ENCODE results near the gene PDCD1. TPM values are rescaled to one million over a fixed set of nuclear protein-coding genes. Genes with fewer than 3 reads are reported as not detected.

The PDCD1 gene
- total and polyA plus RNA-seq, 2 donors (not counting 1 experiment from before 2014, with no cell fraction given): 0.28 to 1.3 TPM

- peak overlapping the region; percentile 20 for H2AFZ ChIP-seq (ENCODE audit: insufficient read depth, low read depth, low read length, poor library complexity, severe bottlenecking)
- H3K4me2 ChIP-seq (replicated peaks; ENCODE audit: low read depth, low read length, poor library complexity, severe bottlenecking): peak overlapping the region; percentile 74
- no peak for DNase-seq
- TF ChIP-seq CTCF (IDR thresholded peaks at IDR 0.05): no peak
- TF ChIP-seq EZH2 (IDR thresholded peaks at IDR 0.05; ENCODE audit: borderline replicate concordance, insufficient read depth, low read depth, low read length, poor library complexity, severe bottlenecking): no peak
- H3K4me1 ChIP-seq (ENCODE audit: control insufficient read depth in 2 of 2, insufficient read depth in 2 of 2, low read length in 2 of 2): peaks cover 36 to 50% of the 10 kb centered on the region in 2 donors
- H3K9me3 Mint-ChIP-seq (ENCODE audit: insufficient read depth): no peaks in the 10 kb centered on the region
- H3K4me3 Mint-ChIP-seq: peak overlapping the region; percentile 81
- H3K79me2 ChIP-seq (ENCODE audit: control insufficient read depth, insufficient read depth, low read length): no peaks in the 10 kb centered on the region
- H3K27ac Mint-ChIP-seq: peak overlapping the region; percentile 88
- H3K27me3 ChIP-seq (replicated peaks in 1 of 4; ENCODE audit: control extremely low read depth in 1 of 4, control insufficient read depth in 3 of 4, insufficient read depth in 4 of 4, low read length in 3 of 4): peaks cover 0 to 47% (median 30%) of the 10 kb centered on the region in 4 experiments
- peak overlapping the region; percentile 35 to 44 for H3K27ac ChIP-seq (ENCODE audit: low read length in 2 of 2)
- intact Hi-C loops (cut with micrococcal nuclease): no loop called here
- ATAC-seq (ENCODE audit: low read depth): peak; percentile 19
- CTCF ChIA-PET: interaction anchor here (1.0 kb wide), 1 partner anchor 17 kb away, joined by 5 read pairs; no protein-coding TSS in a partner anchor
- H3K27me3 Mint-ChIP-seq: peaks cover 29% of the 10 kb centered on the region
- H3K9ac ChIP-seq (ENCODE audit: low read length): peak overlapping the region; percentile 32
- H3K4me1 Mint-ChIP-seq: peaks cover 44% of the 10 kb centered on the region
- no peaks in the 10 kb centered on the region for H3K36me3 ChIP-seq (replicated peaks in 1 of 2; ENCODE audit: control extremely low read depth in 1 of 2, control insufficient read depth in 1 of 2, extremely low read depth in 1 of 2, insufficient read depth in 2 of 2, low read length in 1 of 2)
- WGBS (ENCODE audit: insufficient coverage): 93% methylated on average over 9 of the region's 10 CpGs
- H3K4me3 ChIP-seq (ENCODE audit: control extremely low read depth in 1 of 5, extremely low read depth in 1 of 5, insufficient read depth in 1 of 5, low read depth in 2 of 5, low read length in 4 of 5): peak overlapping the region in 2 of 5 experiments; percentile 21 to 52
- no peaks in the 10 kb centered on the region for H4K20me1 ChIP-seq (ENCODE audit: control insufficient read depth, insufficient read depth, low read length, poor library complexity, severe bottlenecking)
- POLR2A ChIA-PET: interaction anchor here (0.9 to 1.2 kb wide), 3 partner anchors 16 to 126 kb away, joined by 3 to 4 read pairs (median 3); partner anchors contain the start of gene D2HGDH
- peaks cover 0 to 15% (median 0%) of the 10 kb centered on the region in 3 donors for H3K9me3 ChIP-seq (ENCODE audit: control extremely low read depth in 1 of 3, control insufficient read depth in 2 of 3, insufficient read depth in 1 of 3, low read length in 2 of 3)
Measured at GRCh38 chr2:241860184-241861078, 1.7 kb upstream of the PDCD1 start.
